Measurements from ENCODE around the gene BMP7.

BMP7 gene

GRCh38 chr20:57145089-57145631 is 121.3 kb downstream of the BMP7 start:
- no peak for TF ChIP-seq CTCF (conservative IDR thresholded peaks at IDR 0.05; ENCODE audit: control insufficient read depth, insufficient read depth, low read depth, low read length)
- DNase-seq (ENCODE audit: low read depth) = no peak

GRCh38 chr20:57143173-57143572 is 123.3 kb downstream of the BMP7 start:
- no peak for DNase-seq (ENCODE audit: low read depth)
- H3K4me3 ChIP-seq (ENCODE audit: control insufficient read depth, low read depth, low read length) = no peak overlapping the region
- TF ChIP-seq CTCF (conservative IDR thresholded peaks at IDR 0.05; ENCODE audit: control insufficient read depth, insufficient read depth, low read depth, low read length) = no peak

More at GRCh38 chr20:57145089-57145631, 121.3 kb downstream of the BMP7 start:
- H3K4me3 ChIP-seq (ENCODE audit: control insufficient read depth, low read depth, low read length) = no peak overlapping the region

GRCh38 chr20:57142667-57143066 is 123.8 kb downstream of the BMP7 start:
- DNase-seq (ENCODE audit: low read depth) = no peak
- no peak for TF ChIP-seq CTCF (conservative IDR thresholded peaks at IDR 0.05; ENCODE audit: control insufficient read depth, insufficient read depth, low read depth, low read length)
- no peak overlapping the region for H3K4me3 ChIP-seq (ENCODE audit: control insufficient read depth, low read depth, low read length)

- H3K4me3 ChIP-seq (ENCODE audit: control insufficient read depth, low read depth, low read length) = no peak overlapping the region
Measured at GRCh38 chr20:57141492-57141891, 124.9 kb downstream of the BMP7 start.

GRCh38 chr20:57140416-57140965 is 126.0 kb downstream of the BMP7 start:
- DNase-seq (ENCODE audit: low read depth) = no peak
- H3K4me3 ChIP-seq (ENCODE audit: control insufficient read depth, low read depth, low read length) = no peak overlapping the region
- no peak for TF ChIP-seq CTCF (conservative IDR thresholded peaks at IDR 0.05; ENCODE audit: control insufficient read depth, insufficient read depth, low read depth, low read length)

More at GRCh38 chr20:57141492-57141891, 124.9 kb downstream of the BMP7 start:
- no peak for TF ChIP-seq CTCF (conservative IDR thresholded peaks at IDR 0.05; ENCODE audit: control insufficient read depth, insufficient read depth, low read depth, low read length)
- no peak for DNase-seq (ENCODE audit: low read depth)

- TF ChIP-seq CTCF (conservative IDR thresholded peaks at IDR 0.05; ENCODE audit: control insufficient read depth, insufficient read depth, low read depth, low read length) = no peak
- no peak for DNase-seq (ENCODE audit: low read depth)
- H3K4me3 ChIP-seq (ENCODE audit: control insufficient read depth, low read depth, low read length) = no peak overlapping the region
Measured at GRCh38 chr20:57139342-57140093, 126.9 kb downstream of the BMP7 start.
